Left colon (tissue), 2 donors: ENCODE results near the gene SLIT3. TPM values are rescaled to one million over a fixed set of nuclear protein-coding genes. Genes with fewer than 3 reads are reported as not detected.

Experiments used
- ATAC-seq: fragments of 200-7000 bp; cut with Tn5 transposase; one replicate; pipeline ENCODE4 v1.9.1; 2020; ENCODE audit warnings: mild to moderate bottlenecking, moderate library complexity
- DNase-seq, 2 donors: peaks; one replicate each; pipeline ENCODE4 v3.0.0-alpha.2; 2020
- intact Hi-C, 2 donors: fragments of 100-400 bp; cut with DNase I in 1 of 2; cut with micrococcal nuclease in 1 of 2; formaldehyde crosslinking; loops; one replicate each; pipeline versions ENCODE4 v1.11.2 to v1.14.0; 2022; cut with DNase I, micrococcal nuclease
- total RNA-seq, 2 donors: library from RNA; stranded (reverse); fragmentation: NEBNext Ultra II Directional; extraction: Animal tissue kit (Norgen Biotek cat#: 25700); gene quantifications; one replicate each; pipeline ENCODE4 v1.2.1, GENCODE V29; 2021
- donor health status: DM: no; HTN: no; CAD: no.
- donor health status: DM: yes; HTN: yes; CAD: no.

SLIT3 gene
- total RNA-seq, 2 donors from 2014 or later, result 6.1 to 15.7 TPM

- ATAC-seq, result no peak
- DNase-seq, result no peak
- intact Hi-C loops, result no loop called here
Measured at GRCh38 chr5:168858371-168858770, 442.6 kb downstream of the SLIT3 start.

- intact Hi-C loops, result no loop called here
- no peak for DNase-seq
- ATAC-seq, result no peak
Measured at GRCh38 chr5:168853972-168854371, 447.0 kb downstream of the SLIT3 start.

GRCh38 chr5:168852329-168852728 lies 448.6 kb downstream of the SLIT3 start:
- DNase-seq, result no peak
- ATAC-seq, result no peak
- intact Hi-C loops, result no loop called here

GRCh38 chr5:168851902-168852321 lies 449.0 kb downstream of the SLIT3 start:
- intact Hi-C loops, result no loop called here
- ATAC-seq, result no peak
- DNase-seq, result no peak

GRCh38 chr5:168850683-168851082 lies 450.3 kb downstream of the SLIT3 start:
- ATAC-seq, result no peak
- intact Hi-C loops, result no loop called here
- no peak for DNase-seq

- DNase-seq (no peak), ATAC-seq (no peak)
- intact Hi-C loops, result no loop called here
Measured at GRCh38 chr5:168848569-168848968, 452.4 kb downstream of the SLIT3 start.

DNA sequence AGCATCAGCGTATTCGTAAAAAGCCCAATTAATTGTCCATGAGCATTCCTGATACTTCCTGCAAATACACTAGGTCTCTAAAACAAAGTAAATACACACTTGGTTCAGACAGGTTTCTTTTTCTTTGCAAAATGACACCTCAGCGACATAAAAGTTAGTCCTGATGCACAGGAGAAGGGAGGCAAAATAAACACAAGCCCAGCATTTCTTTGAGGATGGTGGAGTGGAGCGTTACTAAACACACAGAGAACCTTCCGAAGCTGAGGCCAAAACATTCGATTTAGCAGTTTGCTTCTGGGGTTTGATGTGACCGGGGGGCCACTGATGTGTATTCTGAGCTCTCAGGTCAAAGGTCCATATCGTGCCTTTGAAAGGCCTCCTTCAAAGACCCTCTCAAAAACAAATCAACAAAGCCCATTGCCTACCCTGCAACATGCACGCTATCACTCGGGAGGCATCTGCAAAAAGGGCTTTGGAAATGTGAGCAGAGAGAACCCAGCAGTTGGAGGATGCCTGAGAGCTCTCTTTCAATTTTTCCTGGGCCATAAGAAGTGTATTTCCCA lies 453.3 kb downstream of the SLIT3 start:
- intact Hi-C loops, result no loop called here
- no peak for ATAC-seq
- no peak for DNase-seq

GRCh38 chr5:168844922-168845296 lies 456.0 kb downstream of the SLIT3 start:
- DNase-seq, result no peak
- ATAC-seq, result no peak
- intact Hi-C loops, result no loop called here

- intact Hi-C loops, result no loop called here
- DNase-seq, result no peak
- ATAC-seq, result no peak
Measured at GRCh38 chr5:168844016-168844921, 456.7 kb downstream of the SLIT3 start.

DNA sequence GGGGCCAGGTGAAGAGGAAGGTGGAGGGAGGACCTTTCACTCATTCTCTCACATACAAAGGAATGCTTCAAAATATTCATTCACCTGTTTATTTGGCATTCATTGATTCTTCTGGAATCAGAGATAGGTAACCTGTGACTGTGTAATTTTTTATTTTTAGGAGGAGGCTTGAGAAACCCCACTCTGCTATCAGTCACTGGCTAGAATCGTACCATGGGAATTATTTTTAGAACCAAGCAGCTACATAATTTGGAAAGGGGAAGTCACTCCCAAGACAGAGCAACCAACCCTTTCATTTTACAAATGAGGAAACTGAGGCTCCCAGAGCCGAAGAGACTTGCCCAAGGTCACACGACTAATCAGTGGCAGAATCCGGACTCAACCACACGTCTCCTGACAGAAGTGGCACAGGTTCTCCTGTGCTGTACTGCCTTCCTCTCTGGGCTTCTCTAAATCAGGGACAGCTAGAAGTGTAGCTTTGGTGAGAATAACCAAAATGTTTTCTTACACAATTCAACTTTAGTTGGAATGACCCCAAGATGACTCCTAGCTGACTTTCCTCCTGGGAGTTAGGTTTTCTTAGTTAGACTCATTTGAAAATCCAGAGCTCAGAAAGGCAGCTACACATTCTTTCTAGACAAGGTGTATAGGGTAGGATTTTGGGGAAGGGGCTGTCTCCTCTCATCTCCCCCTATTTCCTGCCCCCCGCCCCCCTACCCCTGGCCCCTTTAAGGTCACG lies 457.5 kb downstream of the SLIT3 start:
- intact Hi-C loops, result no loop called here
- DNase-seq (no peak), ATAC-seq (no peak)

DNA sequence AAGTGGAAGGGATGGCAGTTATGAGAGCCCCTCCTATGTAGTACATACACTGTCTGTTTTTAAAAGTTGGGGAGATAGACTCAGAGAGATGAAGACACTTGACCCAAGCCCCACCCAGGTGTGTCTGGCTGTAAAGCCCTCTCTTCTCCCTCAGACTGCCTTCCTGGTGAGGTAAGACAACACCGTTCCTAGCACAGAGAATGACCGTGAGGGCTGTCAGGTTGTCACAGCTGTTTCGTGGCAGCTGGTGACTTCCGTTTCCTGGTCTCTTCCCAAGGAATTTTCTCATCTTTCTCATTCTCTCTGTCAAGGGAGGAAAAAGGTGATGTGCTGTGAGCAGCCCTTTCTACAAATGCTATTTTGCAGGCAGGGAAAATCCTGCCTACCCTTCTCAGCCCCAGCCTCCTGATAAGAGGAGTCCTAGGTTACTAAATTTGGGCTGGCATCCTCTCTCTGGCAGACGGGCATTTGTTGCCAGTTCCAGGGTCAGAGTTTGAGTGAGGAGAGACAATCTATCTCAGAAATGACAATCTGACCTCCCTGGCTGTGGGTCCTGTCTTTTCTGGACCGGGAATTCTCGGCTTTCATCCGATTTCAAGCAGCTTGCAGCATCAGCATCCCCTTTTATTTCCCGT lies 458.3 kb downstream of the SLIT3 start:
- intact Hi-C loops, result no loop called here
- DNase-seq (no peak), ATAC-seq (no peak)

DNA sequence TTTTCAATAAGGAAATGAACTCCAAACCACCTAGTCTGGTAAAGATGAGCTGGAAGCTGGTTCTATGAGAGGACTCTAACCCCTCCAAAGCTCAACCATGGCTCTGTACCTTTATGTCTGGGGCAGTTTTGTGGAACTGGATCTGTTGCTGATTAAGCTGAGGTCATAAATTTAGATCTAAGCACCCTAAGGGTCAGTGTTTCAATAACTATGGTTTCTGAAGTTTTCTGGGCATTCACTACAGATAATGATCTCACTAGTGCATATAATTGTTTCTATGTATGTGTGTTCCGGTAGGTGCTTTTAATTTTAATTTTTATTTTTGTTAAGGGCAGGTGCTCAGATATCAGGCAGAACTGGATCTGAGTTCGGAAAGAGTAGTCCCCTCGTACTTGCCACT lies 463.1 kb downstream of the SLIT3 start:
- ATAC-seq (no peak), DNase-seq (no peak)
- intact Hi-C loops, result no loop called here

DNA sequence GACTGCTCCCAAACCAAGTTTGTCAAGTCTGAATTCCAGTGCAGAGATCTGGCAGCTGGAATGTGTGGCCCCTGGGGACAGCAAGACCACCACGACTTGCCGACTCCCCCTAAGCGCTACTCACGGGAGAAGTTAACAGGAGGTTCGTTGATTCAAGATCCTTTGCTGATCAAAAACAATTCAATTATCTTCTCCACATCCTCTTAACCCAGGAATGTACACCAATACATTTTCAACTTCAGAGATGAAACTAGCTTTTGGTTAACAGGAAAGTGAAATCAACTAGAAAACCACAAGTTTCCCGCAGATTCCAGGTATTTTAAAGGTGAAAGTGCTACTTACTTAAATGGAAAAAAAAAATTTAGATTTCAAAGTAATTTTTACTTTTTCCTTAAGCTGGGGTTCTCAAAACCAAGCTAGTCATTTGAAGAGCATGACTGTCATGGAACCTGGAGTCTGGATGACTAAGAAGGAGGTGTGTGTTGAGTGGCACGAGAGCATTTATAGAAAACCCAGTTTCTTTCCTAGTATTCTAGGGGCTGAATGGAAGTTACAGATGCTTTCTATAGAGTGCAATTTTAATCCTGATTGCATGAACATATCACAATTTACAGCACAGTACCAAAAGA lies 464.2 kb downstream of the SLIT3 start:
- ATAC-seq (no peak), DNase-seq (no peak)
- intact Hi-C loops, result no loop called here

DNA sequence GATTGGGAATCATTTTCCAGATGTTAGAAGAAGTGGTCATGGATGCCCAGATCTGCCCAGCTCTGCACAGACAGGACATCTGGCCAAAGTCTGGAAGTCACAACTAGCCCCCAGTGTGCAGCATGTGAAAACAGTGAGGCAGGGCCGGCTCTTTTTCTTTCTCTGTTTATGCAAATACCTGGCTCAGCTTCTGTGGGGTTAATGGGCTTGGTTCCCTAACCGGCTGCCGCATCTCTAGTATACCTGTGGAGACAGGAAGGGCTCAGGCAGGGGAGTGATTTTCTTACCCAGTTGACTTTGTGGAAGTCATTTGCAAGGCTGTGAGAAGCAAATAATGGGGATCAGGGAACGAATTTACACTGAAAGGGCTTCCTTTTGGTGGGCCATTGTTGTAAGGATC lies 467.0 kb downstream of the SLIT3 start:
- DNase-seq, result no peak
- intact Hi-C loops, result no loop called here
- no peak for ATAC-seq

- DNase-seq (no peak), ATAC-seq (no peak)
- intact Hi-C loops, result no loop called here
Measured at GRCh38 chr5:168833383-168833782, 467.6 kb downstream of the SLIT3 start.

- DNase-seq (no peak), ATAC-seq (no peak)
- intact Hi-C loops, result no loop called here
Measured at GRCh38 chr5:168832308-168832707, 468.6 kb downstream of the SLIT3 start.

- no peak for DNase-seq
- no peak for ATAC-seq
- intact Hi-C loops, result no loop called here
Measured at GRCh38 chr5:168831383-168831782, 469.6 kb downstream of the SLIT3 start.

- ATAC-seq (no peak), DNase-seq (no peak)
- intact Hi-C loops, result no loop called here
Measured at GRCh38 chr5:168830833-168831232, 470.1 kb downstream of the SLIT3 start.

- DNase-seq (no peak), ATAC-seq (no peak)
- intact Hi-C loops, result no loop called here
Measured at GRCh38 chr5:168829922-168830417, 471.0 kb downstream of the SLIT3 start.
